ENCODE results near the gene GIGYF2.

Gene GIGYF2

GRCh38 chr2:232761301-232761907 is 64.3 kb downstream of the GIGYF2 start:
- peak; percentile 62 for DNase-seq

GRCh38 chr2:232767866-232768265 is 70.7 kb downstream of the GIGYF2 start:
- no peak for DNase-seq

DNA sequence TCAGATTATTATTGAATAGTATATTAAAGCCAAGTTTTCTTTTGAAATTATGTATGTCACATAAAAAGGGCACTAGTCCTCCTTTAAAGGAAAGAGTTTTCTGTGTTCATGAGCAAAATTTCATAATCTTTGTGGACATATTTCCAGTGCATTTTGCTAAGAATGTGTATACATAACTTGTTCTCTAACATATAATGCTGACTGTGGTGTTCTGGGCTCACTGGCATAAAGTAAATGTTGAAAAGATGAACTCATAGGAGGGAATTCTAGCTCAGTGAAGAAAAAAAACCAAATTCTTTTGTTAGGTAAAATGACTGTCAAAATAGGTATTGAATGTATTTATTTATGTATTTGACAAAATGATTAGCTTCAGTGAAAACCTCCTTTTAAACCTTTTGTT is 73.1 kb downstream of the GIGYF2 start:
- DNase-seq, result no peak

DNA sequence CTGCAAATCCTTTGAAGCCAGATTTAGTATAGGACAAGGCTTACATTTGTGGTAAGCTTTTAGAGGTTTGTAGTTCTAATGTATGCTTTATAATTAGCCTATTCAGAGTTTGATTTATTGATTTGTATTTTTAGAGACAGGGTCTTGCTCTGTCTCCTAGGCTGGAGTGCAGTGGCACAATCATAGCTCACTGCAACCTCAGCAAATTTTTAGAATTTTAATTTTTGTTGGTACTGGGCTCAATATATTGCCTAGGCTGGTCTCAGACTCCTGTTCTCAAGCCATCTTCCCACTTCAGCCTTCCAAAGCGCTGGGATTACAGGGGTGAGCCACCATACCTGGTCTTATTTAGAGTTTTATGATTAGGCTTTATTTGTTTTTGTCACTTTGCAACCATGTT is 74.7 kb downstream of the GIGYF2 start:
- no peak for DNase-seq

- no peak for DNase-seq
These were observed 75.4 kb downstream of the GIGYF2 start for GRCh38 chr2:232772531-232772930.

DNA sequence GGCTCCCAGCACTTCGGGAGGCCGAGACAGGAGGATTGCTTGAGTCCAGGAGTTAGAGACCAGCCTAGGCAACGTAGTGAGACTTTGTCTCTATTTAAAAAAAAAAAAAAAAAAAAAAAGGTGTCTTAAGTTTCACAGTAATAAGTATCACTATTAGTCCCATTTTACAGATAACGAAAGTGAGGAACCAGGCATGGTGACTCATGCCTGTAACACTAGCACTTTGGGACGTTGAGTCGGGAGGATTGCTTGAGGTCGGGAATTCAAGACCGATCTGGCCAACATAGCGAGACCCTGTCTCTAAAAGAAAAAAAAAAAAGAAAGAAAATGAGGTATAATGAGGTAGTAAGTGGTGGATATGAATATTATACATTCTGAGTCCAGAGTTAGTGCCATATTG is 76.7 kb downstream of the GIGYF2 start:
- DNase-seq, result no peak

DNA sequence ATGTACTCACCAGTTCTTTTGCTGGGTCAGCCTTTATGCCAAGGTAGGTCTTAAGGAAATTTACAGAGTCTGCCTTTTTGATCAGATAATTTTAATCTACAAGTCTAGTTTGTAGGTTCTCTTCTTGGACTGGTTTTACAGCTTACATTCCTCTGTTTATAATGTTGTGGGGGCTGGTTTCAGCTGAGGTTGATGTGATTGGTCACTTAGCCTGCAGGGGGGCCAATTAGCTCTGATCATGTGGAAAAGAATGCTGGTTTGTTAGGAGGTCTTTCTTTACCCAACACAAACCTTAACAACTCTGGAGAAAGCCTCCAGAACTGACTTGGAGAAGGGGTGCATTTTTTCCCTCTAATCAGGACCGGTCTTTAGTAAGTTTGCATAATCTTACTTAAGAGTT is 79.3 kb downstream of the GIGYF2 start, which contains the start of gene KCNJ13:
Gene KCNJ13, minus strand, starts transcription at position 131 of the 400 bp plus-strand sequence. CDS start 5,203 bp downstream, outside the sequence.
- DNase-seq, result no peak

GRCh38 chr2:232777276-232777675 is 80.1 kb downstream of the GIGYF2 start:
- no peak for DNase-seq

GRCh38 chr2:232779465-232779864 is 82.3 kb downstream of the GIGYF2 start:
- DNase-seq, result no peak

- DNase-seq, result peak; percentile 57
These were observed 82.8 kb downstream of the GIGYF2 start for GRCh38 chr2:232779934-232780333.

GRCh38 chr2:232781765-232782164 is 84.6 kb downstream of the GIGYF2 start:
- DNase-seq, result no peak

DNA sequence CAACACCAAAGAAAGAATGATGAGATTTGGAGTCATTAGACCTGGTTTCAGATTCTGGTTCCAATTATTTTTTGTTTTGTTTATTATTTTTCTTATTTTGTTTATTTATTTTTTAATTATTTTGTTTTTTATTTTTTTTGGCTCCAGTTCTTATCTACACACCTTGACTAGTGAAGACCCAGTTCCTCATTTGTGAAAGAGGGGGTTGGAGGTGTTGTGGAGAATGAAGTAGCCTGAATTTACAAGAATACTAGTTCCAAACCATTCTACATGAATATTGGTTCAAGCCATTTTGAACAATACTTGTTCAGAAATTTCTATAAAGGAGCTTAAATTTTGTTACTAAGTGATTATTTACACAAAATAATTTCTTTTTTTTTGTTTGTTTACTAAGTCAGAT is 86.1 kb downstream of the GIGYF2 start:
- DNase-seq, result no peak

- DNase-seq, result no peak
These were observed 90.7 kb downstream of the GIGYF2 start for GRCh38 chr2:232787806-232788205.

DNA sequence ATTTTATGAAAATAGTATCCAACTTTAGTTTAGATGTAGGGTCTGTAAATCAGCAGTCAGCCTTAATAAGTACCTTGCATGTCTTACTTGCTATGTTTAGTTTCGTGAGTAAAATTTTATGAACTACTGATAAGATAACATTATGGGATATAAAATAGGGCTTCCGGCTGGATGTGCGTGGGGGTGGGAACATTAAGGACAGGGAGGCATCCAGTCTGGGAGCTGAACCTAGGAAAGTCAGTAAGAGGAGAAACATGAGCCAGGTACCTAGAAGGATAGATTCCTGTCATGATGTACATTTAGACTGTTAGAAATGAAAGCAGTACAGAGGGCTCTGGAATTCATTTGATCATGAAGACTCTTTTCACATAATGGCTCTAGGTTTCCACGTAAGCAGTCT is 92.0 kb downstream of the GIGYF2 start:
- DNase-seq, result no peak

DNA sequence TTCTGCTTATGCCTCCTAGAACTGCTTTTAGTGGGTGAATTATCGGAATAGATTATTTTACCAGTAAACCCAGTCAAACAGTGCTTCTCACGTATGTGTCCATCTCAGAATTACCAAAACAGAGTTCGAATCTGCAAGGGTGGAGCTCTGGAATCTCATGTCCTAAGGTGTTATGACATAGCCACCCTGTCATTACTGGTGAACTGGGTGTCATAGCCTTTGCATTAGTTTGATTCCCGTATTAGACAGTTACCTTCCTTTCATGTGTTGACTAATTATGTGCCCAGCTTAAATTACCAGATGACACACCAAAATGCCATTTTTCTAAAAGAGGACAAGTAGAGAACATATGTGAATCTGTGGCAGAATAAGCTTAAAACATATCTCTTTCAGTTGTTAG is 94.4 kb downstream of the GIGYF2 start:
- no peak for DNase-seq

DNA sequence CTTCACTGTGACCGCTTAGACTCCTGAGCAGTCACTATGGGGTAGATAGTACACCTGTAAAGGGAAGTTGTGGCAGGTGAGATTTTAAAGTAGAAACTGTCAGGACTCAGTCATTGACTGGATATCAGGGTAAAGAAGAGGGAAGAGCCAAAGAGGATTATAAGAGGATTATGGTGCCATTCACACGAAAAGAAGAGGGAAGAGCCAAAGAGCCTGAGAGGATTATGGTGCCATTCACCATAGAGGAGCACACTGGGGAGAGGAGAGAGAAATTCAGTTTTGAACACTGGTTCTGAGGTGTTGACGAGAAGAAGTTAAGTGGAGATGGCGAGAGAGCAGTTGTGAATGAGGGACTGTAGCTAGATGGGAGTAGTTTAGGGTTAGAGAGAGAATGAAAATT is 96.1 kb downstream of the GIGYF2 start:
- DNase-seq, result no peak

GRCh38 chr2:232794981-232795380 is 97.8 kb downstream of the GIGYF2 start:
- no peak for DNase-seq

DNA sequence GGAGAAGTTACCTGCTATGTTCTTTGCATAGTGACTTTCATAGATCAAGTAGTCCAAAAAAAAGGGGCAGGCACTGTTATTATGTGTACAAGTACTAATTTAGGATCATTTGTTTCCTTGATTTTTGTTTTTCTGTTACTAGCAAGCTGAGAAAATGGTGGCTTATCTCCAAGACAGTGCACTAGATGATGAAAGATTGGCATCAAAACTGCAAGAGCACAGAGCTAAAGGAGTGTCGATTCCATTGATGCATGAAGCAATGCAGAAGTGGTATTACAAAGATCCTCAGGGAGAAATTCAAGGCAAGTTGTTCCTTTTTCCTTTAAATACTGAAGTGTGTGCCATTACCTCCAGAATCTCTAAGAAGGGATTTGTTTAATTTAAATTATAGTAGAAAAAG is 98.8 kb downstream of the GIGYF2 start:
- DNase-seq, result no peak

DNA sequence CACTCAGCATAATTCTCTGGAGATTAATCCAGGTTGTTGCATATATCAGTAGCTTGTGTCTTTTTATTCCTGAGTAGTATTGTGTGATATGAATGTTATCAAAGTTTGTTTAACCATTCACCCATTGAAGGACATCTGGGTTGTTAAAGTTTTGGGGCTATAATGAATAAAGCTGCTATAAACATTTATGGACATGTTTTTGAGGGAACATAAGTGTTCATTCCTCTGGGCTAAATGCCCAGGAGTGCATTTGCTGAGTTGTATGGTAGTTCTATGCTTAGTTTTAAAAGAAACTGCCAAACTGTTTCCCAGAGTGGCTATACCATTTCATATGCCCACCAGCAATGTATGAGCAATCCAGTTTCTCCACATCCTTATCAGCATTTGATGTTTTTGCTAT is 101.1 kb downstream of the GIGYF2 start:
- DNase-seq, result no peak

DNA sequence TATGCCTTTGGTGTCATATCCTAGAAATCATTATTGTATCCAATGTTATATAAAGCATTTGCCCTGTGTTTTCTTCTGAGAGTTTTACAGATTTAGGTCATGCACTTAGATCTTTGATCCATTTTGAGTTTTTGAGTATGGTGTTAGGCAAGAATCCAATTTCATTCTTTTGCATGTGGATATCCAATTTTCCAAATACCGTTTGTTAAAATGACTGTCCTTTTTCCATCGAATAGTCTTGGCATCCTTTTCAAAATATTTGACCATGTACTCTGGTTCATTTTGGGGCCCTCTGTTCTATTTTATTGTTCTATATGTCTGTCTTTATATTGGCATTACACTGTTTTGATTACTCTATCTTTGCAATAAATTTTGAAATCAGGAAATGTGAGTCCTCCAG is 103.0 kb downstream of the GIGYF2 start:
- no peak for DNase-seq

DNA sequence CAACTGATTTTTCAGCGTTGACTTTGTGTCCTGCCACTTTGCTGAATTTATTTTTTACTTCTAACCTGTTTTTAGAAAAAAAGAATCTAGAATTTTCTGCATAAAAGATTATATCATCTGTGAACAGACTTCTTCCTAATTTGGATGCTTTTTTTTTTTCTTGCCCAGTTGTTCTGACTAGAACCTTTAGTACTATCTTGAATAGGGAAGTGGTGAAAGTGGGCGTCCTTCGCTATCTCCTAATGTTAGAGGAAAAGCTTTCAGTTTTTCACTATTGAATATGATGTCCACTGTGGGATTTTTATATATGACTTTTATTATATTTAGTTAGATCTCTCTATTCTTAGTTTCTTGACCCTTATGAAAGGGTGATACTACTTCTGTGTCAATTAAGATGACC is 105.0 kb downstream of the GIGYF2 start:
- DNase-seq, result no peak

DNA sequence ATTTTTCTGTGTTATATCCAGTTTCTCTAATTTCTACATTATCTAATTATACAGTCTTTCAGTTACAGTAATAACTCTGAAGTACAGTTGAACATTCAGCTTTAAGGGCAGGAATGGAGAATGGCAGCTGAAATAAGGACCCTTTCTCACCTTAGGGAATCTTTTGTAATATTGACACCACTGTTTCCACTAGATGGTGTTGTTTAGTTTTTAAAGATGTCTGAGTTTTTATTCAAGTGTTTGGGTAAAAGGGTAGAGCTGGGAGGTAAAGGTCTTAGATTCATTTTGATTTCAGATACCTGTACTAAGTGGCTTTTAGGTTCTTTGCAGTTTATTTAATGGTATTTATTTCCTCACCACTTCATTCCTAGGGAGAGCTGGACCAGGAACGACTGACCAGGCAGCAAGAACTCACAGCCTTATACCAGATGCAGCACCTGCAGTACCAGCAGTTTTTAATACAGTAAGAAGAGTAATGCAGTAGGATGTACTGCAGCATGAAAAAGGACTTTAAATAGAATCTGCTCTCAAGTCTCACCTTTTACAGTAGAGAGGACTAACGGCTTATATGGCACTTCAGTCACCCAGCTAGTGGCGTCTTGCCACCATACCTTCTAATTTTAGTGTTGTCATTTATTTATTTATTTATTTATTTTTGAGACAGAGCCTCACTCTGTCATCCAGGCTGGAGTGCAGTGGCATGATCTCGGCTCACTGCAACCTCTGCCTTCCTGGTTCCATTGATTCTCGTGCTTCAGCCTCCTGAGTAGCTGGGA is 112.4 kb downstream of the GIGYF2 start:
- DNase-seq, result no peak

DNA sequence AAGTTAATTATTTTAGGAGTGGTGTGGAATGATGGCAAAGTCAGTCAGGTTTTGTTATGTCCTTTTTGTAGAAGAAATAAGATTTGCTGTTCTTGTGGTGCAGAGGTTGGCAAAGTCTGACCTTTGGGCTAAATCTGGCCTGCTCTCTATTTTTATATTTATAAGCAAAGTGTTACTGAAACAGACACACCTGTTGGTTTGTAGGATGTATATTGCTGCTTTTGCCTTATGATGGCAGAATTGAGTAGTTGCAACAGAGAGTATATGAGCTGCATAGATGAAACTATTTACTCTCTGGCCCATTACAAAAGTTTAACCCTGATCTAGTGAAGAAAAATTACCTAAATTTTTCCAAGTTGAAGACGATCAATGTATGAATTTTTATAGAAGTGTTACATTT is 113.3 kb downstream of the GIGYF2 start:
- DNase-seq, result no peak

DNA sequence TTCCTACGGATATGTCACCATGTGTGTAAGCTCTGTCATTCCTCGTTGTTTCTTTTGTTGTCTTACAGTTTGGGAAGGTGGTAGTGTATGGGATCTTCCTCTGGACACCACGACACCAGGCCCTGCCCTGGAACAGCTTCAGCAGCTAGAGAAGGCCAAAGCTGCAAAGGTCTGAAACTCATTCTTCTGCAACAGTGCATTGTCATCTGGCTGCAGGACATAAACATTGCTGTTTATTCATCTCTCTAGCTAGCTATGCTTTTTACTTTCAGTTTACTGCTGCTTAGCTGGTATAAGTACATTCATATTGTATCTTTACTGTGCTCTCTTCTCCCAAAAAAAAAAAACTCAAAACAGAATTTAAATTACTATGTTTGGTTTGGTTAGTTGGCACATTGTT is 118.4 kb downstream of the GIGYF2 start:
- DNase-seq, result no peak

DNA sequence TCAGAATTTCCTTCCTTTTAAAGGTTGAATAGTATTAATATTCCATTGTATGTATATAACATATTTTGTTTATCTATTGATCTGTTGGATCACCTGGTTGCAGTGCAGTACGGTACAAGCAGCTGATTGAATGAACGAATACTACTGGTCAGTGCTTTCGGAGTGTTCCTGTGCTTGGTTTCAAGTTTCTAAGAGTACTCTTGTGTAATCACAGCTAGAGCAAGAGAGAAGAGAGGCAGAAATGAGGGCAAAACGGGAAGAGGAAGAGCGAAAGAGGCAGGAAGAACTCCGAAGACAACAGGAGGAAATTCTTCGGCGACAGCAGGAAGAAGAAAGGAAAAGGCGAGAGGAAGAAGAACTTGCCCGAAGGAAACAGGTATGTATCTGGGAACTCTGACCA is 119.5 kb downstream of the GIGYF2 start:
- DNase-seq, result no peak
